Endothelial cell of umbilical vein (primary cell): ENCODE results near the gene DUS2. TPM values are rescaled to one million over a fixed set of nuclear protein-coding genes. Genes with fewer than 3 reads are reported as not detected.

Experiments used
- BruUV-seq: library from RNA; stranded (reverse); fragments of 400-500 nt; replicated peaks from 2 replicates; lab custom pipeline; 2021; lab: Mats Ljungman, UMichigan
- CTCF ChIA-PET: fragments of 300-600, 350-600 bp; sonication (Branson Sonifier 250); formaldehyde crosslinking; loops from one replicate; lab custom pipeline; 2021; ENCODE audit warnings: antibody characterized with exemption, inconsistent platforms; lab: Charles Lee
- POLR2A ChIA-PET: fragments of 300-600, 350-600 bp; sonication (Branson Sonifier 250); formaldehyde crosslinking; loops from one replicate; lab custom pipeline; 2021; ENCODE audit warnings: antibody characterized with exemption, inconsistent platforms; lab: Charles Lee
- DNase-seq: peaks from one replicate; pipeline ENCODE4 v3.0.0-alpha.2; 2011; ENCODE audit warnings: low read depth, low spot score
- FAIRE-seq: peaks from 2 replicates; lab custom pipeline; 2011; peaks lifted over from hg19 to GRCh38; lab: Jason Lieb, UNC
- H2AFZ ChIP-seq: 2 replicates; pipeline ENCODE4 v1.6.0; 2012; ENCODE audit warnings: low read depth, low read length, control low read depth, inconsistent platforms
- H3K27ac ChIP-seq: 2 replicates; pipeline ENCODE4 v1.5.1; 2011; ENCODE audit warnings: low read depth, mild to moderate bottlenecking, control low read depth, low read length, moderate library complexity; ENCODE audit not compliant: insufficient read depth
- H3K27me3 ChIP-seq, 2 experiments: 2 replicates each; pipeline versions ENCODE4 v1.6.0 to v1.6.1; 2011; ENCODE audit warnings: low read length in 2 of 2, mixed read lengths in 1 of 2; ENCODE audit not compliant: control insufficient read depth in 2 of 2, insufficient read depth in 2 of 2
- H3K36me3 ChIP-seq, 2 experiments: 2 replicates in 1 of 2; 3 replicates in 1 of 2; pipeline ENCODE4 v1.5.1; 2011; ENCODE audit warnings: low read length in 2 of 2, mild to moderate bottlenecking in 1 of 2, moderate library complexity in 1 of 2; ENCODE audit not compliant: control insufficient read depth in 2 of 2, insufficient read depth in 2 of 2; ENCODE audit errors: extremely low read depth in 1 of 2
- H3K4me1 ChIP-seq: 3 replicates; pipeline ENCODE4 v1.5.1; 2011; ENCODE audit warnings: mild to moderate bottlenecking, low read length; ENCODE audit not compliant: control insufficient read depth, insufficient read depth; ENCODE audit errors: extremely low read depth
- H3K4me2 ChIP-seq: 2 replicates; pipeline ENCODE4 v1.6.1; 2011; ENCODE audit warnings: low read length, control low read depth, mixed read lengths; ENCODE audit not compliant: insufficient read depth
- H3K4me3 ChIP-seq, 3 experiments: fragments of 200-600 bp in 1 of 3; sonication (generic), shearing (Covaris generic) in 1 of 3; replicated peaks in 1 of 3; 2 replicates each; pipeline ENCODE4 v1.5.1; 2011 to 2016; ENCODE audit warnings: control low read depth in 3 of 3, low read length in 3 of 3, mild to moderate bottlenecking in 2 of 3, inconsistent platforms in 1 of 3, low read depth in 1 of 3, moderate library complexity in 1 of 3; ENCODE audit not compliant: insufficient read depth in 1 of 3
- H3K79me2 ChIP-seq: 2 replicates; pipeline ENCODE4 v1.6.0; 2012; ENCODE audit warnings: low read length, inconsistent platforms; ENCODE audit not compliant: control insufficient read depth, insufficient read depth
- H3K9ac ChIP-seq: replicated peaks from 2 replicates; pipeline ENCODE3; 2011; ENCODE audit warnings: low read length, control low read depth; ENCODE audit not compliant: insufficient read depth; ENCODE audit errors: extremely low read depth
- H3K9me1 ChIP-seq: replicated peaks from 3 replicates; pipeline ENCODE4 v1.6.0; 2011; ENCODE audit warnings: mild to moderate bottlenecking, low read length; ENCODE audit not compliant: control insufficient read depth, insufficient read depth; ENCODE audit errors: extremely low read depth
- H3K9me3 ChIP-seq: replicated peaks from 2 replicates; pipeline ENCODE4 v1.5.1; 2012; ENCODE audit warnings: low read length, inconsistent platforms; ENCODE audit not compliant: control insufficient read depth, insufficient read depth
- H4K20me1 ChIP-seq: replicated peaks from 2 replicates; pipeline ENCODE3; 2011; ENCODE audit warnings: mild to moderate bottlenecking, low read length; ENCODE audit not compliant: control insufficient read depth, insufficient read depth; ENCODE audit errors: extremely low read depth
- CTCF ChIP-seq, 2 donors: IDR thresholded peaks; 1 replicate in 1 of 2; 2 replicates in 1 of 2; pipeline ENCODE4 v1.5.1; 2011; ENCODE audit warnings: low read length in 2 of 2, mild to moderate bottlenecking in 2 of 2, moderate library complexity in 2 of 2, control low read depth in 1 of 2, inconsistent platforms in 1 of 2, low read depth in 1 of 2; ENCODE audit not compliant: insufficient read depth in 1 of 2; ENCODE audit errors: extremely low read depth in 1 of 2
- EZH2 ChIP-seq: IDR thresholded peaks from 2 replicates; pipeline ENCODE4 v1.6.1; 2012; ENCODE audit warnings: borderline replicate concordance, low read depth, mild to moderate bottlenecking, moderate library complexity, low read length, inconsistent platforms; ENCODE audit not compliant: severe bottlenecking
- FOS ChIP-seq: IDR thresholded peaks from 2 replicates; pipeline ENCODE4 v1.6.1; 2011; ENCODE audit warnings: mild to moderate bottlenecking, low read length, moderate library complexity, borderline replicate concordance; ENCODE audit not compliant: insufficient read depth
- GATA2 ChIP-seq: IDR thresholded peaks from 2 replicates; pipeline ENCODE4 v1.7.0; 2011; ENCODE audit warnings: low read depth, mild to moderate bottlenecking, moderate library complexity, mixed read lengths, low read length; ENCODE audit not compliant: insufficient read length, insufficient read depth
- JUN ChIP-seq: IDR thresholded peaks from 2 replicates; pipeline ENCODE4 v1.6.1; 2011; ENCODE audit warnings: borderline replicate concordance, low read depth; ENCODE audit not compliant: insufficient read length, insufficient read depth
- MYC ChIP-seq: IDR thresholded peaks from one replicate; pipeline ENCODE4 v1.6.1; 2011; ENCODE audit warnings: mild to moderate bottlenecking, low read depth, low read length
- POLR2A ChIP-seq: IDR thresholded peaks from 2 replicates; pipeline ENCODE4 v1.6.1; 2012; ENCODE audit warnings: low read depth, mild to moderate bottlenecking, control low read depth, low read length
- POLR2AphosphoS5 ChIP-seq: IDR thresholded peaks from 2 replicates; pipeline ENCODE4 v1.6.1; 2012; ENCODE audit warnings: low read depth, mild to moderate bottlenecking, control low read depth, low read length, moderate library complexity; ENCODE audit not compliant: insufficient read depth
- dilution Hi-C: fragments of 300-500 bp; cut with MboI; formaldehyde crosslinking; loops from one replicate; pipeline ENCODE4 v1.15.0; 2019; ENCODE audit warnings: low sequenced_read_pairs; ENCODE audit not compliant: extremely low pct_ligation_motif_present
- intact Hi-C: fragments of 100-400 bp; cut with micrococcal nuclease; formaldehyde crosslinking; loops from one replicate; pipeline ENCODE4 v1.10.0; 2022
- polyA plus RNA-seq, 4 experiments: library from polyadenylated mRNA; depleted of rRNA in 3 of 4; stranded (reverse) in 3 of 4; unstranded in 1 of 4; fragments of >200 nt; gene quantifications; 2 replicates each; pipeline versions ENCODE4 v1.2.1 to v1.2.3, GENCODE V29; 2011 to 2012; ENCODE audit warnings: missing spikeins in 1 of 4
- total RNA-seq: library from RNA; stranded (reverse); gene quantifications from 2 replicates; pipeline ENCODE4 v1.2.3, GENCODE V29; 2021
- TF ChIP-seq, protein P1 (sequence below): IDR thresholded peaks from 2 replicates; pipeline ENCODE4 v1.6.1; 2011; ENCODE audit not compliant: insufficient read depth, insufficient read length

DUS2 gene
- total and polyA plus RNA-seq, 2 donors (not counting 3 experiments of a cell fraction or from before 2014, with no cell fraction given) = 16.4 to 21.7 TPM

- no peaks in the 10 kb centered on the region for H3K9me3 ChIP-seq
- no TSS peak for BruUV-seq
- DNase-seq = no peak
- dilution Hi-C loops = no loop called here
- H3K4me1 ChIP-seq = peaks cover 12% of the 10 kb centered on the region
- no peak overlapping the region for H3K9ac ChIP-seq
- H2AFZ ChIP-seq = no peak overlapping the region
- H4K20me1 ChIP-seq = no peaks in the 10 kb centered on the region
- no peaks in the 10 kb centered on the region for H3K79me2 ChIP-seq
- intact Hi-C loops = no loop called here
- no peak for FAIRE-seq
- ChIA-PET POLR2A (no interaction called here), CTCF (interaction anchor here (1.4 to 4.4 kb wide), 4 partner anchors 11 to 38 kb away, joined by 3 to 22 read pairs (median 4); no protein-coding TSS in a partner anchor)
- H3K4me3 ChIP-seq = no peak overlapping the region
- H3K27ac ChIP-seq = no peak overlapping the region
- H3K9me1 ChIP-seq = no peaks in the 10 kb centered on the region
- H3K27me3 ChIP-seq = no peaks in the 10 kb centered on the region
- no peak for TF ChIP-seq POLR2AphosphoS5
- no peak for TF ChIP-seq MYC
- TF ChIP-seq EZH2 = no peak
- TF ChIP-seq POLR2A = no peak
- TF ChIP-seq FOS = no peak
- no peak for TF ChIP-seq JUN
- TF ChIP-seq GATA2 = no peak
- TF ChIP-seq, protein P1, sequence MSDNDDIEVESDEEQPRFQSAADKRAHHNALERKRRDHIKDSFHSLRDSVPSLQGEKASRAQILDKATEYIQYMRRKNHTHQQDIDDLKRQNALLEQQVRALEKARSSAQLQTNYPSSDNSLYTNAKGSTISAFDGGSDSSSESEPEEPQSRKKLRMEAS = no peak
- no peak for TF ChIP-seq CTCF (IDR thresholded peaks at IDR 0.05; ENCODE audit: extremely low read depth in 1 of 2, insufficient read depth in 1 of 2, low read depth in 1 of 2, low read length in 2 of 2)
- no peaks in the 10 kb centered on the region for H3K36me3 ChIP-seq
- H3K4me2 ChIP-seq = no peak overlapping the region
Measured at GRCh38 chr16:68003031-68003430, 20.1 kb upstream of the DUS2 start.
